Left lung (tissue), 10 donors: ENCODE results near the gene PDGFRB. TPM values are rescaled to one million over a fixed set of nuclear protein-coding genes. Genes with fewer than 3 reads are reported as not detected.

Experiments used
- ATAC-seq: fragments of 200-7000 bp; cut with Tn5 transposase; one replicate; pipeline ENCODE4 v1.9.1; 2020; ENCODE audit warnings: moderate library complexity
- DNase-seq, 4 donors: peaks; one replicate each; pipeline ENCODE4 v3.0.0-alpha.2; 2013 to 2020
- H3K27ac ChIP-seq, 2 donors: fragments of 200-600 bp; sonication (generic) in 1 of 2; one replicate each; pipeline versions ENCODE4 v1.5.0 to v1.8.0; 2020 to 2021
- H3K27me3 ChIP-seq, 2 donors: fragments of 200-600 bp; sonication (generic) in 1 of 2; one replicate each; pipeline versions ENCODE4 v1.5.0 to v1.8.0; 2020 to 2021
- H3K36me3 ChIP-seq, 2 donors: fragments of 200-600 bp; sonication (generic) in 1 of 2; one replicate each; pipeline versions ENCODE4 v1.5.0 to v1.8.0; 2020 to 2021
- H3K4me1 ChIP-seq, 2 donors: fragments of 200-600 bp; one replicate each; pipeline ENCODE4 v1.8.0; 2021
- H3K4me3 ChIP-seq, 2 donors: fragments of 200-600 bp; sonication (generic) in 1 of 2; one replicate each; pipeline versions ENCODE4 v1.5.0 to v1.8.0; 2020 to 2021; ENCODE audit warnings: mild to moderate bottlenecking in 1 of 2
- H3K9me3 ChIP-seq, 2 donors: fragments of 200-600 bp; sonication (generic) in 1 of 2; one replicate each; pipeline versions ENCODE4 v1.5.0 to v1.8.0; 2020 to 2021
- intact Hi-C, 2 donors: fragments of 100-400 bp; cut with DNase I; formaldehyde crosslinking; loops; one replicate each; pipeline versions ENCODE4 v1.11.2 to v1.14.2; 2022
- polyA plus RNA-seq, 6 donors: library from polyadenylated mRNA; unstranded; fragments of 120-200 nt; gene quantifications; one replicate each; pipeline ENCODE4 v1.2.1, GENCODE V29; 2013; ENCODE audit not compliant: insufficient read length in 6 of 6
- total RNA-seq, 2 donors: library from RNA; stranded (reverse); fragmentation: NEBNext Ultra II Directional; extraction: Animal tissue kit (Norgen Biotek cat#: 25700); gene quantifications; one replicate each; pipeline ENCODE4 v1.2.1, GENCODE V29; 2021
- TF ChIP-seq, protein P1 (sequence below), 2 donors: fragments of 200-600 bp; sonication (generic) in 1 of 2; IDR thresholded peaks; one replicate each; pipeline versions ENCODE4 v1.5.0 to v1.8.0; 2021; ENCODE audit warnings: antibody characterized with exemption in 2 of 2
- donor health status: DM: no; HTN: yes; CAD: no.
- donor health status: DM: no; HTN: no; CAD: no.

Gene PDGFRB
- total and polyA plus RNA-seq, 8 donors, result 129 to 227 (median 214) TPM

DNA sequence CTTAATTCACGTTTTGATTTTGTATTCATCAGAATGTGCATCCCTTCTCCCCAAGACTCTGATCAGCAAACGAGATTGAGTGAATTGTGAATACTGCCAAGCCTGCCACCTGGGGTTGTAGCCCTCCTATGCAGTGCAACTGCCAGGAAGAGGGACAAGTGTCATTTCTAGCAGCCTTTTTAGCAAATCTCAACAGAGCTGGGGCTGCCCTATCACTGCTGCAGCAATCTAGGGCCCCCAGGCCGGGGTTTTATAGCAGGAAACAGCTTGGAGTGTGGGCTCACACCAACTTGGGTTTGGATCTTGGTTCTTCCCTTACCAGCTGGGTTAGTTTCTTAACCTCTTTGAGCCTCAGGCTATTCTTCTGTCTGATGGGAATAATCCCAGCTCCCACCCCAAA is 73.3 kb downstream of the PDGFRB start:
- no peaks in the 10 kb centered on the region for H3K27me3 ChIP-seq
- H3K27ac ChIP-seq, result peak overlapping the region in 1 of 2 donors; percentile 68

DNA sequence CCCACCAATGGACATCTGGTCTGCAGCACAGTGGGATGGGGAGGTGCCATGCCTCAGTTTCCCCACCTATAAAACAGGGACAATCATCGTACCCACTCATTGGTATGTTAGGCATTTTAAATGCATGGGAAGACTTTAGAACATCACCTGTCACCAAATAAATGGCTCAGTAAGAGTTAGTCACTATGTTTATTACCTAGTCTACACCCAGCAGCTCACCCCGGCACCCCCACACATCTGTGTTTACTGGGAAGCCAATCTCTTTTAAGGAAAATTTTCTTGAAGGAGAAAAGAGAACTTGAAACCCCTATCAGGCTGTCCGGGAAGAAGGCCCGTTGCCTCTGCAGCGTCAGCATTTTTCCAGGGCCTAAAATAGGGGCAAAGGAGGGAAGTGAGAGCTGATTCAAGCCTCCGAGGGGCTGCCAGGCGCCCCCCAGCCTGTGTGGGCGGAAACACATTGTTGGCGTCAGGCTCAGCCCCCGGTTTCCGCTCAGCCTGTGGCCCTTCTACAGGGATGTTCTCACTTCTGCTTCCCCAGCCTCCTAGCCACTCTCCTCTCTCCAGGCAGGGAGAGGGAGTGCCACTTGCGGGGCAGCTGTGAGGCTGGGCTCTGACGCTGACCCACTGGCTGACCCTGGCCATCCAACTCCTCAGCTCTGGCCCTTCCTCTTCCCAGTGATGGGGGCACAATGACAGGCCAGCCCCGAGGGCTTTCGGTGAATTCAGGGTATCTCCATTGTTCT is 73.9 kb downstream of the PDGFRB start:
- ATAC-seq (peak; percentile 87), DNase-seq (peak; percentile 27 to 89 (median 74))
- Histone ChIP-seq H3K4me1 (peaks cover 6 to 24% of the 10 kb centered on the region in 2 donors), H3K4me3 (peak overlapping the region in 1 of 2 donors; percentile 46), H3K27me3 (no peaks in the 10 kb centered on the region), H3K27ac (peak overlapping the region in 1 of 2 donors; percentile 68), H3K36me3 (peaks cover 0 to 30% of the 10 kb centered on the region in 2 donors), H3K9me3 (no peaks in the 10 kb centered on the region)
- intact Hi-C loops, result no loop called here
- TF ChIP-seq, protein P1, sequence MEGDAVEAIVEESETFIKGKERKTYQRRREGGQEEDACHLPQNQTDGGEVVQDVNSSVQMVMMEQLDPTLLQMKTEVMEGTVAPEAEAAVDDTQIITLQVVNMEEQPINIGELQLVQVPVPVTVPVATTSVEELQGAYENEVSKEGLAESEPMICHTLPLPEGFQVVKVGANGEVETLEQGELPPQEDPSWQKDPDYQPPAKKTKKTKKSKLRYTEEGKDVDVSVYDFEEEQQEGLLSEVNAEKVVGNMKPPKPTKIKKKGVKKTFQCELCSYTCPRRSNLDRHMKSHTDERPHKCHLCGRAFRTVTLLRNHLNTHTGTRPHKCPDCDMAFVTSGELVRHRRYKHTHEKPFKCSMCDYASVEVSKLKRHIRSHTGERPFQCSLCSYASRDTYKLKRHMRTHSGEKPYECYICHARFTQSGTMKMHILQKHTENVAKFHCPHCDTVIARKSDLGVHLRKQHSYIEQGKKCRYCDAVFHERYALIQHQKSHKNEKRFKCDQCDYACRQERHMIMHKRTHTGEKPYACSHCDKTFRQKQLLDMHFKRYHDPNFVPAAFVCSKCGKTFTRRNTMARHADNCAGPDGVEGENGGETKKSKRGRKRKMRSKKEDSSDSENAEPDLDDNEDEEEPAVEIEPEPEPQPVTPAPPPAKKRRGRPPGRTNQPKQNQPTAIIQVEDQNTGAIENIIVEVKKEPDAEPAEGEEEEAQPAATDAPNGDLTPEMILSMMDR (IDR thresholded peaks at IDR 0.05), result no peak

More for the DNA sequence above, 73.3 kb downstream of the PDGFRB start:
- Histone ChIP-seq H3K9me3 (no peaks in the 10 kb centered on the region), H3K4me1 (peaks cover 6 to 24% of the 10 kb centered on the region in 2 donors), H3K4me3 (peak overlapping the region in 1 of 2 donors; percentile 46), H3K36me3 (peaks cover 0 to 24% of the 10 kb centered on the region in 2 donors)
- DNase-seq (no peak), ATAC-seq (no peak)
- intact Hi-C loops, result no loop called here
- TF ChIP-seq, protein P1 (IDR thresholded peaks at IDR 0.05), result no peak

DNA sequence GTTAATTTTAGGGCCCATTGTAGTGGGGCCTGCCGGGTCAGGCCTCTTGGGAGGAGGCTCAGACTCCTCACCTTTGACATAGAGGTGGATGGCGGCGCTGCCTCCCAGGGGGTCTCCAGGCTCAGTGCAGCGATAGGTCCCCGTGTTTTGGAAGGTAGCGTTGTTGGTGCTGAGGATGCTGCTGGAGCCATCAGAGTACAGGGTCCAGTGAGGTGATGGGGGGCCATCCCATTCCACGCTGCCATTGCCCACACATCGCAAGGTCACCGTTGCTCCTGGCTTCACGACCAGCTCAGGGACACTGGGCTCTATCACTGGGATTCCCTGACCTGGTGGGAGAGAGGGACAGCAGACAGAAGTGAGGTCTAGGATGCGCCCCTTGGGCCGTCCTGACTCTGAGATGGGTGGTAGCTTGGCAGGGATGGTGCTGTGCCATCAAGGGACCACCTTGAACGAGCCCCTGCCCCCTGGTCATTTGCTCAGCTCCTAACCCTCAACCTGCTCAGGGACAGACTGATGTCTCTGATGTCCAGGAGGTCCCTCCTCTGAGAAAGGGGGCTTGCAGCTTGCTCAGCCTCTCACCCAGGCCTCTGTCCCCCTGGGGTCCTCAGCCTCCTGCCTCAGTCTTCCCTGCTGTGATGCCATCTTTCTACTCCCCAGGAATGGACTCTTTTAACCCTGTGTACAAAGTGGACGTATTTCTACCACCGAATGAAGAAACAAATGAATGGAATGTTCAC is 74.8 kb downstream of the PDGFRB start:
- no peak for DNase-seq
- Histone ChIP-seq H3K27me3 (no peaks in the 10 kb centered on the region), H3K4me3 (no peak overlapping the region), H3K4me1 (peaks cover 6 to 24% of the 10 kb centered on the region in 2 donors), H3K27ac (no peak overlapping the region), H3K9me3 (no peaks in the 10 kb centered on the region), H3K36me3 (peaks cover 0 to 38% of the 10 kb centered on the region in 2 donors)
- TF ChIP-seq, protein P1 (IDR thresholded peaks at IDR 0.05), result no peak
- intact Hi-C loops, result no loop called here
- no peak for ATAC-seq

DNA sequence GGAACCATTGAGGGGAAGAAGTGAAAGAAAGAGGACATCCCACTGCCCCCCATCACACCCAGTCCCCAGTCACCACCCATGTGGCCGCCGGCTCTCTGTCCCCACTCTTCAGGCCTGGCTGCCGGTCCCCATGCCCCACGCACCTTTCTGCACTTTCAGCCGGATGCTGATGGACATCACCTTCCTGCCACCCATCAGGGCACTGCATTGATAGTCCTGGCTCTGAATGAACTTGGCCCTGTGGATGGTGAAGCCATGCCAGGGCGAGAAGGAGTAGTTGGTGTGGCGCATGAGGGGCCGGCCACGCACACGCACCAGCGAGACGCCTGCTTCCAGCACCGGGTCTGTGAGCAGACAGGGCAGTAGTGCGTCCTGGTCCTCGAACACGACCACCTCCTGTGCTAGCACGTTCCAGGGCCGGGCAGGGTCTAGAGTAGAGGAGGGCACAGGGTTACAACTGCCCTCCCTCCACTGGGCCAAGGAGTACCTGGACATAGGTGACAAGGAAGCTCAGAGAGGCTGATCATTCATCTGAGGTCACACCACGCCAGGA is 75.7 kb downstream of the PDGFRB start:
- no peak for ATAC-seq
- Histone ChIP-seq H3K4me3 (no peak overlapping the region), H3K36me3 (peaks cover 0 to 47% of the 10 kb centered on the region in 2 donors), H3K4me1 (peaks cover 6 to 24% of the 10 kb centered on the region in 2 donors), H3K9me3 (no peaks in the 10 kb centered on the region), H3K27ac (no peak overlapping the region), H3K27me3 (no peaks in the 10 kb centered on the region)
- no peak for DNase-seq
- TF ChIP-seq, protein P1 (IDR thresholded peaks at IDR 0.05), result no peak
- intact Hi-C loops, result no loop called here
